Subcutaneous abdominal adipose tissue (tissue), 5 donors: Measurements from ENCODE around the gene NRG4.
"Not testable (repeated sequence)": the region's sequence is repeated elsewhere in the genome, so short reads cannot be mapped to it uniquely, and the experiment has no call there.

Experiments
- H3K27ac ChIP-seq: one replicate; pipeline ENCODE4 v1.7.0; 2013; ENCODE audit warnings: low read depth, mild to moderate bottlenecking, inconsistent platforms, low read length, moderate library complexity
- H3K27me3 ChIP-seq, 5 donors: one replicate each; pipeline ENCODE4 v1.7.0; 2013; ENCODE audit warnings: low read length in 5 of 5, inconsistent platforms in 1 of 5; ENCODE audit not compliant: control insufficient read depth in 5 of 5, insufficient read depth in 4 of 5
- H3K36me3 ChIP-seq, 5 donors: one replicate each; pipeline ENCODE4 v1.7.0; 2013; ENCODE audit warnings: low read length in 5 of 5; ENCODE audit not compliant: control insufficient read depth in 5 of 5, insufficient read depth in 5 of 5
- H3K4me1 ChIP-seq, 5 donors: one replicate each; pipeline ENCODE4 v1.7.0; 2013; ENCODE audit warnings: low read length in 5 of 5, mild to moderate bottlenecking in 3 of 5, moderate library complexity in 1 of 5; ENCODE audit not compliant: control insufficient read depth in 5 of 5, insufficient read depth in 5 of 5
- H3K4me3 ChIP-seq, 5 donors: one replicate each; pipeline ENCODE4 v1.7.0; 2013; ENCODE audit warnings: low read length in 5 of 5, low read depth in 1 of 5
- H3K9ac ChIP-seq, 5 donors: one replicate each; pipeline ENCODE4 v1.7.0; 2013; ENCODE audit warnings: low read length in 5 of 5, mild to moderate bottlenecking in 4 of 5, moderate library complexity in 3 of 5
- H3K9me3 ChIP-seq, 5 donors: one replicate each; pipeline ENCODE4 v1.7.0; 2013; ENCODE audit warnings: low read length in 5 of 5; ENCODE audit not compliant: control insufficient read depth in 5 of 5
- donor health status: healthy.
- donor health status: healthy.
- donor health status: healthy.
- donor health status: healthy.
- donor health status: healthy.

The NRG4 gene

DNA sequence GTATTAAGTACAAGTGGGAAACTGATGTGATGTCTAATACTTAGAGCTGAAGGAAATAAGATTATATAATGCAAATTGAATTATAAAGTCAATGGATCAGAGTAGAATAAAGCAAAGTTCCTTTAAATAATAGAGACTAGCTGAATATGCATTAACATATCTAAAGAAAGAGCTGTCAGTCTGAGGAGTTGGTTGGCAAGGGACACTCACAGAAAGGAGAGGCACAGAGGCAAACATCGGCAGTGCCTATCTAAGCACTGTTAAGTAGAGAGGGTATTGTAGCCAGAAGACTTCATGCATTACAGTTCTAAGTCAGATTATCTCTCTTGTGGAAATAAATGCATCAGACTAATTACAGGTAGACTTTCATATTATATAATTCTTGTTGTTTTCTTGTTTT is 16.6 kb downstream of the NRG4 start:
- peaks cover 0 to 4% (median 0%) of the 10 kb centered on the region in 5 donors for H3K9me3 ChIP-seq
- no peaks in the 10 kb centered on the region for H3K27me3 ChIP-seq
- no peaks in the 10 kb centered on the region for H3K36me3 ChIP-seq
- no peak overlapping the region for H3K27ac ChIP-seq
- no peak overlapping the region for H3K9ac ChIP-seq
- H3K4me3 ChIP-seq, result no peak overlapping the region
- H3K4me1 ChIP-seq, result no peaks in the 10 kb centered on the region

DNA sequence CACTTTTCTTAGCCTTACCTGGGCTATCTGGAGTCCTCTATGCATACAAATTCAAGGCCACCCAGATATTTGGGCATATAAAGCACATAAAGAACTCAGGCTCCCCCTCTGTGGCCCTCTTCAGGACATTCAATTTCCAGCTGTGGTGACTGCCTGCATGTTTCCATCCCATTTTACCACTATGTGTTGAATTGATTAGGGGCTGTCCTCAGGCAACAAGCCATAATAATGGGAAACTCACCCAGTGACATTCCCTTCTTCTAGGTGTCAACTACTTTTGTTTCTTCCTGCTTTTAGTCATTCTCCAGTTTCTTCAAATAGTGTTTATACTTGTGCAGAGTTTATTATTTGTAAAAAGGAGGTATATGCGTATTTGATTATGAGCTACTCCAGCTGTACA is 18.0 kb downstream of the NRG4 start:
- H3K9me3 ChIP-seq, result peaks cover 0 to 4% (median 0%) of the 10 kb centered on the region in 5 donors
- H3K4me1 ChIP-seq, result no peaks in the 10 kb centered on the region
- H3K4me3 ChIP-seq, result no peak overlapping the region
- H3K36me3 ChIP-seq, result no peaks in the 10 kb centered on the region
- no peak overlapping the region for H3K9ac ChIP-seq
- no peaks in the 10 kb centered on the region for H3K27me3 ChIP-seq
- no peak overlapping the region for H3K27ac ChIP-seq

DNA sequence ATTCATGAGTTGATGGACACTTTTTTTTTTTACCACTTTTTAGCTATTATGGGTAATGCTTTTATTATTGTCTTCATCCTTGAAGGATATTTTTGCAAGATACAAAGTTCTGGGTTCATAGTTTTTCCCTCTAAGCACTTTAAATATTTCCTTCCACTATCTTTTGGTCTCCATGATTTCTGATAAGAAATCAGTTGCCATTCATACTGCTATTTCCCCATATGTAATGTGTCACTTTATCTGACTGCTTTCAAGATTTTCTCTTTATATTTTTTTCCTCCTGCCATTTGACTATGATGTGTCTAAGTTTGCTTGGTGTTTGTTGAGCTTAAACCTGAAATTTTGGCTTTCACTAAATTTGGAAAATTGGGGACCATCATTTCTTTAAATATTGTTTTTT is 19.3 kb downstream of the NRG4 start:
- Histone ChIP-seq H3K4me3 (no peak overlapping the region), H3K9ac (no peak overlapping the region), H3K36me3 (no peaks in the 10 kb centered on the region), H3K4me1 (no peaks in the 10 kb centered on the region), H3K27ac (no peak overlapping the region), H3K27me3 (no peaks in the 10 kb centered on the region), H3K9me3 (peaks cover 0 to 4% (median 0%) of the 10 kb centered on the region in 5 donors)

DNA sequence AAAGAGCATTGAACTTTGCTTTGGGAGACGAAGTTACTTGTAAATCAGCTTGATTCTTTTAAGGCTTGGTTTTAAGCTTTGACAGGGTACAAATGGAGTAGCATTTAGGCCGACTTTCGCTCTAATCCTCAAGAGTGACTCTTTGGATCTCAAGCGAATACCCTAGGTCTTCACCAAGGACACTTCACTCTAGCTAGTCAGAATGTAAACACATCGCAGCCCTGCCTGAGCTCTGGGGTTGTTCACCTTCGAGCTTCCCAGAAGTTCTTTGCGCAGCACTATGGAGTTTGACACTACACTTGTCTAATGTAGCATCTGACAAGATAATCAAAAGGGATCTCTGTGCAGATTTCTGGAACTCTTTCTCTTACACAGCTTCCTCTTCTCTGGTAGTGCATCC is 22.3 kb downstream of the NRG4 start:
- H3K4me1 ChIP-seq, result no peaks in the 10 kb centered on the region
- no peak overlapping the region for H3K27ac ChIP-seq
- H3K9me3 ChIP-seq, result peaks cover 0 to under 1% (median 0%) of the 10 kb centered on the region in 5 donors
- no peak overlapping the region for H3K9ac ChIP-seq
- H3K27me3 ChIP-seq, result no peaks in the 10 kb centered on the region
- H3K36me3 ChIP-seq, result no peaks in the 10 kb centered on the region
- no peak overlapping the region for H3K4me3 ChIP-seq

DNA sequence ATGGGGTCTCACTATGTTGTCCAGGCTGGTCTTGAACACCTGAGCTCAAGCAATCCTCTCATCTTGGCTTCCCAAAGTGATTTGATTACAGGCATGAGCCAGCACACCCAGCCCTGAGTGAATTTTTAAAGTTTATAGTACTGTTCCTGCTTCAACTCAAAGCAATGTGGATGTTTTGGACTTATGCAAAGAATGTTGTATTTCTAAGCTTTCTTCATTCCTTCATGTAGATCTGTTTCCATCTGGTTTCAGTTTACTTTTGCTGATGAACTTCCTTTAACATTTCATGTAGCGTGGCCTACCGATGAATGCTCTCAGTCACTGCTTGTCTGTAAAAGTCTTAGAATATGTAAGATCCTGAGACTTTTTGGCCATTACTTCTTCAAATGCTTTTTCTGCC is 23.2 kb downstream of the NRG4 start:
- Histone ChIP-seq H3K9me3 (no peaks in the 10 kb centered on the region), H3K36me3 (no peaks in the 10 kb centered on the region), H3K27ac (no peak overlapping the region), H3K4me3 (no peak overlapping the region), H3K4me1 (no peaks in the 10 kb centered on the region), H3K27me3 (no peaks in the 10 kb centered on the region), H3K9ac (no peak overlapping the region)

DNA sequence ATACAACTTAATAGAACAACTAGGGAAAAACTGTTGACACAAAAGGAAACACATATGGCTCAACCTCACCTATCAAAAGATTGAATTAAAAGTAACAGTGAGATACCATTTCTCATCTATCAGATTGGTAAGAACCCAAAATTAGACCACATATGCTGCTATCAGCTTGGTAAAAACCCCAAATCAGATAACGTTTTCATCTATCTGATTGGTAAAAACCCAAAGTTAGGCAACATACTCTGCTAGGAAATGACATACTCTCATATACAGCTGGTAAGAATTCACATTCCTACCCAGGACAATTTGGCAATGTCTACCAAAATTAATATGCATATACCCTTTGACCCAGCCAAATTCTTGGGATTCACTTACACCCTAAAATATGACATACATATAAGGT is 26.3 kb downstream of the NRG4 start:
- no peaks in the 10 kb centered on the region for H3K36me3 ChIP-seq
- no peaks in the 10 kb centered on the region for H3K9me3 ChIP-seq
- H3K27me3 ChIP-seq, result no peaks in the 10 kb centered on the region
- no peak overlapping the region for H3K9ac ChIP-seq
- no peaks in the 10 kb centered on the region for H3K4me1 ChIP-seq
- H3K4me3 ChIP-seq, result no peak overlapping the region
- no peak overlapping the region for H3K27ac ChIP-seq

DNA sequence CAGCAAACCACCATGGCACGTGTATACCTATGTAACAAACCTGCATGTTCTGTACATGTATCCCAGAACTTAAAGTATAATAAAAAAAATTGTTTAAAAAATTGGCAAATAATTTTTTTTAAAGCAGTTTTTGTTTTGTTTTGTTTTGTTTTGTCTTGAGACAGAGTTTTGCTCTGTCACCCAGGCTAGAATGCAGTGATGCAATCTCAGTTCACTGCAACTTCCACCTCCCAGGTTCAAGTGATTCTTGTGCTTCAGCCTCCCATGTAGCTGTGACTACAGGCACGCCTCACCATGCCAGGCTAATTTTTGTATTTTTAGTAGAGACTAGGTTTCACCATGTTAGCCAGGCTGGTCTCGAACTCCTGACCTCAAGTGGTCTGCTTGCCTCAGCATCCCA is 27.5 kb downstream of the NRG4 start:
- not testable (repeated sequence) for H3K27ac ChIP-seq, H3K27me3 ChIP-seq, H3K36me3 ChIP-seq, H3K4me3 ChIP-seq, H3K4me1 ChIP-seq, H3K9ac ChIP-seq, H3K9me3 ChIP-seq

DNA sequence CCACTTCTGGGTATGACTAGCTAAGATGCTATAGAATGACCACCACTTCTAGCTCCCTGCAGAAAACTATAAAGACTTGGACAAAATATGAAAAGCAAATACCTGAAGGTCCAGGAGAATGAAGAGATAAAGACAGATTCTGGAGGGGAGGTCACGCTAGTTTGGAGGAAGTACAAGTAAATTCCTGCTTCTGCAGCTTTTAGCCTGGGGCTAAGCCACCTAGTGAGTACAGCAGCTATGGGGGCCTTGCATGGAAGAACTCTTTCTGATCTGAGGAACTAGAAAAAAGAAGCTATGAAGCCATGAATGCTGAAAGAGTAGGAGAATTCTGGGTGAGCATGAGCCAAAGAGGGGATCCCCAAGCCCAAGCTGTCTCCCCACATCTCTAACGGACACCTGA is 29.8 kb downstream of the NRG4 start:
- H3K9me3 ChIP-seq, result no peaks in the 10 kb centered on the region
- H3K9ac ChIP-seq, result no peak overlapping the region
- no peaks in the 10 kb centered on the region for H3K4me1 ChIP-seq
- no peak overlapping the region for H3K27ac ChIP-seq
- no peaks in the 10 kb centered on the region for H3K27me3 ChIP-seq
- no peak overlapping the region for H3K4me3 ChIP-seq
- H3K36me3 ChIP-seq, result no peaks in the 10 kb centered on the region

DNA sequence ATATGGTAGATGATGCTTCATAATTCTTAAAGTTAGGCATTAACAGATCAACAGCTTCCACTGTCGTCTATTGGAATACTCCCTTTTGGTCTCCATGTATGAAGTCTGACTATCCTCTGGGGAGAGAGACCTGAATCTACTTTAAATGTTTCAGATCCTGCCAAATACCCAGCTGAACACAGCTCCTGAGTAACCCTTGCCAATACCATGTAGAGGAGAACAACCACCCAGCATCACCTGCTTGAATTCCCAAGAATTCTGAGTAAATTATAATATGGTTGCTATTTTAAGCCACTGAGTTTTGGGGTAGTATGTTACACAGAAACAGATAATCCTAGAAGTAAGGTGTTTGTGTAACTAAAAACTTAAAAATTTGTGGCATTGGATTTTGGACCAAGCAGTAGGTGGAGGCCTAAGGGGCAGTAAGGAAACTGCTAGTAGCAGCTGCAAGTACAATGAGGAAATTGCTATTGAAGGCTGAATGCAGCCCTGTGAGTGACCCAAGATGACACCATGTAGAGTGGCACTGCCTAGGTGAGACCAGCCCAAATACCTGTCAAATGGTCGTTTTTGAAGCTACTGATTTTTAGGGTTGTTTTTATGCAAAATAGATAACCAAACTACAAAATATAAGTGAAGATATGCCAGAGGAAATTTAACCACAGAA is 30.9 kb downstream of the NRG4 start:
- no peak overlapping the region for H3K4me3 ChIP-seq
- no peaks in the 10 kb centered on the region for H3K9me3 ChIP-seq
- no peak overlapping the region for H3K9ac ChIP-seq
- no peaks in the 10 kb centered on the region for H3K27me3 ChIP-seq
- no peaks in the 10 kb centered on the region for H3K4me1 ChIP-seq
- no peak overlapping the region for H3K27ac ChIP-seq
- no peaks in the 10 kb centered on the region for H3K36me3 ChIP-seq

DNA sequence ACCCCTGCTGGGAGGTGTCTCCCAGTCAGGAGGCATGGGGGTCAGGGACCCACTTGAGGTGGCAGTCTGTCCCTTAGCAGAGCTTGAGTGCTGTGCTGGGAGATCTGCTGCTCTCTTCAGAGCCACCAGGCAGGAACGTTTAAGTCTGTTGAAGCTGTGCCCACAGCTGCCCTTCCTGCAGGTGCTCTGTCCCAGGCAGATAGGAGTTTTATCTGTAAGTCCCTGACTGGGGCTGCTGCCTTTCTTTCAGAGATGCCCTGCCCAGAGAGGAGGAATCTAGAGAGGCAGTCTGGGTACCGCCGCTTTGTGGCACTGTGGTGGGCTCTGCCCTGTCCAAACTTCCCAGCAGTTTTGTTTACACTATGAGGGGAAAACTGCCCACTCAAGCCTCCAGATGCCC is 35.5 kb downstream of the NRG4 start:
- H3K4me1 ChIP-seq, H3K27me3 ChIP-seq, H3K9ac ChIP-seq, H3K4me3 ChIP-seq, H3K36me3 ChIP-seq, H3K9me3 ChIP-seq, H3K27ac ChIP-seq: not testable (repeated sequence)

DNA sequence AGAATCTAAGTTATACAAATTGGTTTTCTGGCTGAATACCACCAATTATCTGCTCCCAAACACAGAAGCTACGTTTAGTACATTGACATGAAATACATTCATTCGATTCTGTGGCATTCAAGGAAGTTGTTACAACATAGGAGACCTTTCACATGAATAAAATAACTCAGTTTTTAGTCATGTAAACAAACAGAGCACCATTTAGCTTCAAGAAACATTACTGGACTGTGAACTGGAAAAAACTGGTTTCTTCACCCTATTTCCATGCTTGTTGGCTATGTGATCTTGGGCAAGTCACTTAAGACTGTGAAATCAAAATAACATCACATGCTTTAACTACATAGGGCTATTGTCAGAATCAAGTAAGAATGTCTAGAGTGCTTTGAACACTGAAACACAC is 46.2 kb downstream of the NRG4 start:
- H3K4me1 ChIP-seq, result peaks cover 0 to 6% (median 0%) of the 10 kb centered on the region in 5 donors
- no peaks in the 10 kb centered on the region for H3K36me3 ChIP-seq
- no peak overlapping the region for H3K9ac ChIP-seq
- no peaks in the 10 kb centered on the region for H3K27me3 ChIP-seq
- peaks cover 0 to 2% (median 0%) of the 10 kb centered on the region in 5 donors for H3K9me3 ChIP-seq
- no peak overlapping the region for H3K4me3 ChIP-seq
- H3K27ac ChIP-seq, result no peak overlapping the region
